A673 (cell line): Measurements from ENCODE around the gene FAM168B.

Experiments
- CTCF ChIP-seq: fragments of 300-800, 200-600 bp; sonication (generic); conservative IDR thresholded peaks from 2 replicates; pipeline ENCODE4 v1.5.1; 2017; ENCODE audit warnings: low read depth, mild to moderate bottlenecking, antibody characterized with exemption, low read length, moderate library complexity, mixed read lengths
- EZH2 ChIP-seq: fragments of 200-600 bp; sonication (generic); IDR thresholded peaks from 2 replicates; pipeline ENCODE4 v1.6.1; 2017; ENCODE audit warnings: borderline replicate concordance, low read depth, mild to moderate bottlenecking, mixed read lengths, antibody characterized with exemption, low read length; ENCODE audit not compliant: poor library complexity, severe bottlenecking

- TF ChIP-seq CTCF (no peak), EZH2 (no peak)
Observed at GRCh38 chr2:131067465-131068125, 25.7 kb downstream of the FAM168B start.
